HG02623 (cell line): ENCODE data around the gene MARS1.
A peak's percentile ranks its signal among the peaks of the same experiment; 100 is the strongest.
"Not testable (repeated sequence)": the region's sequence is repeated elsewhere in the genome, so short reads cannot be mapped to it uniquely, and the experiment has no call there.

Source experiments
- ATAC-seq: cut with Tn5 transposase; IDR thresholded peaks from one replicate; pipeline ENCODE4 v1.9.1; 2021; ENCODE audit warnings: moderate library complexity; ENCODE audit not compliant: unreplicated experiment

MARS1 gene

DNA sequence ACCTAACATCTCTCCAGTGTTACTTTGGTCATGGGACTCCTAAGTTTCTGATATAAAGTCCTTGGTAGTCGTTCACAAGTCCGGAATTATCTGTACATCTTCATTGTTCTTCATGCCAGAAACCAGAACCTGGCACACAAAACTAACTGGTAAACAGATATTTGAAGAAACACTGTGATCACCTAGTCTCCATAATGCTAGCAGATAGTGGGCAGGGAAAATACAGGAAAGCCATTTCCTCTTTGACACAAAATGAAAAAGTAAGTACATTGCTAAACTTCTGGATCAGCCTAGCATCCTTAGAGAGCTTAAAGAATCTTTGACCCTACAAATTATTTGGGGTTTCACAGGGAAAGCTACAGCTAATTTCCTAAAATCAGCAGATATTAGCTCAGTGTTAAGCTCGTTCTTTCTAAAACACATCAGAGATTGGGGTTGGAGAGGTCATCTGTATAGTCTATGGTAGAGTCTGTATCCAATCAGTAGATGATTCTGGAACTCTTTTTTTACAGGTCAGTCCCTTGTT, 27.6 kb downstream of the MARS1 start:
- ATAC-seq = no peak

- no peak for ATAC-seq
These were observed 28.2 kb downstream of the MARS1 start for GRCh38 chr12:57515934-57516541.

- ATAC-seq = no peak
These were observed 28.8 kb downstream of the MARS1 start for GRCh38 chr12:57516617-57517153.

GRCh38 chr12:57517187-57517586, 29.3 kb downstream of the MARS1 start:
- no peak for ATAC-seq

- ATAC-seq = not testable (repeated sequence)
These were observed 29.9 kb downstream of the MARS1 start for GRCh38 chr12:57517718-57518117.

DNA sequence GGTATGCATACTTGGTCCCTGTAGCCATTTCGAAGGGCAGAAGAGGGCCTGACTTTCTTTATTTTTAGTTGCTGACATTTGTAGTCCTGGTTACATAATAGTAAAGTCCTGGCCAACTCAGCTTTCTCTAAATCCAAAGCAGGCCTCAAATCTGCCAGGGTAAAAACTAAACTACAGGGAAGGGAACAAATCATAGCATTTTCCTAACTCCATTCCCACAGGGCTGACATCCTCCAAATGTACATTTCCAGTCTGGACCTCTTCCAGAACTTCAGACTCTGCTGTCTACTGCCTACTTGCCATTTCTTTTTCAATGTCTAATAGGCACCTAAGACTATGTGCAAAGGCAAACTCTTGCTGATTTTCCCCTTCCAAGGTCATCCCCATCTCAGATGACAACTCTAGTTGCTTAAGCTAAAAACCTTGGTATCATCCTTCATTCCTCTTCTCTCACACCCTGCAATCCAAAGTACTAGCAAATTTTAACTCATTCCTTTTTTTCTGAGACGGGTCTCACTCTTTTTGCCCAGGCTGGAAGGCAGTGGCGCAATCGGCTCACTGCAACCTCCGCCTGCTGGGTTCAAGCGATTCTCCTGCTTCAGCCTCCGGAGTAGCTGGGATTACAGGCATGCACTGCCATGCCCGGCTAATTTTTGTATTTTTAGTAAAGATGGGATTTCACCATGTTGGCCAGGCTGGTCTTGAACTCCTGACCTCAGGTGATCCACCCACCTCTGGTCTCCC, 30.5 kb downstream of the MARS1 start:
- ATAC-seq = no peak

- no peak for ATAC-seq
These were observed 31.3 kb downstream of the MARS1 start for GRCh38 chr12:57518920-57519795.

- ATAC-seq = no peak
These were observed 31.9 kb downstream of the MARS1 start for GRCh38 chr12:57519796-57520052.

- peak; percentile 60 for ATAC-seq
These were observed 32.4 kb downstream of the MARS1 start, which contains the start of gene DDIT3 for GRCh38 chr12:57520053-57520818. TSS of gene DDIT3 (minus strand) at chr12:57520514. CDS start at chr12:57517406, 3,108 bp downstream.

DNA sequence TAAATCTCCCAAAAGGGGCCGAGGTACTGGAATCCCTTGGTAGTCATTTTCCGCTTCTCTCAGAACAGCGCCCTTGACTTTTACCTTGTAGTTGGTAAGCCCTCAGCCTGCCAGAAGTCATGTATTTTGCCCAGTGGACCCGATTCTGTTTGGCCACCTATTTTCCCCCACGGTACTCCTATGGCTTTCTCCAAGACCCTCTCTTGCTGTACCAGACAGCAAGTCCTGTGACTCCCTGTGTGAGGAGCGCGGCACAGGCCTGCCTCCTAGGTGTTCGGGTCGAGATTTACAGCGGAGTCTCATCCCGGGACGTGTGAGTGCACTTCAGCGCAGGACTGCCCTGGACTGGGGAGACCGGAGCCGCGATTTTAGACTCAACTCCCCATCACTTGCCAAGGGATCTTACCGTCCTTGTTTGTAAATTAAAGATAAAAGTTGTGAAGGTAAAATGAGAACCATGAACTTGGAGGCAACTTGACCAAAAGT, 33.7 kb downstream of the MARS1 start:
- no peak for ATAC-seq

DNA sequence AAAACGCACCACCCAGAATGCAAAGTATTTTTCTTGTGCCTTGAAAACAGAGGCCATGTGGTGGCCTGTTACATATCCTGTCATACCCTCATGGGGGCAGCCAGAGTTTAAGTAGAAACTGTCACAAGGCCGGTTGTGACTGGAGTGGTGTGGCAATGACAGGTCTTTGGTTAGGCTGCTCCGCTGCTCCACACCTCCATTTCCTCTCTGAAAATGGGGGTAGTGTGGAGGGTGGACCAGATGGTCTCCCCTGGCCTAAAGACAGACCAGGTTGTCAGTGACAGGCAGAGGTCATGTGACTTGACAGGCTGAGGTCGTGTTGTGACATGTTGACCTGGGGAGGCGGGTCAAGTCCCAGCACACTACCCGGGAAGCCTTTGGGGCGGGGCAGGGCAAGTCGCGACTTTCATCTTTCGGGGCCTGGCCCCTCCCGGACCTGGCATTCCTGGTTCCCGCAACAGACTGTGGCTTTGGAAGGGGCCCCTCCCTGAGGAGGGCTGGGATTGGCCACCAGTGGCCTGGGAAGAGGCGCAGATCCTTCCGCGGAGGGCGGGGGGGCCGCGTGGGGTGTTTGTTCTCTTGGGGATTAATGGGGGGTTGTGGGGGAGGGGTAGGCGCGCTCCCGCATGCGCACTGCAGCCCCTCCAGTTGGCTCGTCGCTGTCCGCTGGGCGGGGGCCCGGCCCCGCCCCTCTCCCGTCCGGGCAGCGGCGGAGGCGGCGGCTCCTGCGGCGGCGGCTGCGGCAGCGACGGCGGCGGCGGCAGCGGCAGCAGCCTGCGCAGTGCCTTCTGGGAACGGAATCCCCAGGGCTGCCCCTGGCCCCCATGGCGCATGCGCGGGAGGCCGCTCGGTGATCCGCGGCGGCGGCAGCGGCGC, 34.4 kb downstream of the MARS1 start, which contains the start of gene MBD6:
MBD6 (plus strand) TSS at position 814 of the 876 bp plus-strand sequence. CDS start 1,480 bp downstream, outside the sequence.
- ATAC-seq = peak; percentile 35

GRCh38 chr12:57522887-57523705, 35.2 kb downstream of the MARS1 start:
- ATAC-seq = no peak

DNA sequence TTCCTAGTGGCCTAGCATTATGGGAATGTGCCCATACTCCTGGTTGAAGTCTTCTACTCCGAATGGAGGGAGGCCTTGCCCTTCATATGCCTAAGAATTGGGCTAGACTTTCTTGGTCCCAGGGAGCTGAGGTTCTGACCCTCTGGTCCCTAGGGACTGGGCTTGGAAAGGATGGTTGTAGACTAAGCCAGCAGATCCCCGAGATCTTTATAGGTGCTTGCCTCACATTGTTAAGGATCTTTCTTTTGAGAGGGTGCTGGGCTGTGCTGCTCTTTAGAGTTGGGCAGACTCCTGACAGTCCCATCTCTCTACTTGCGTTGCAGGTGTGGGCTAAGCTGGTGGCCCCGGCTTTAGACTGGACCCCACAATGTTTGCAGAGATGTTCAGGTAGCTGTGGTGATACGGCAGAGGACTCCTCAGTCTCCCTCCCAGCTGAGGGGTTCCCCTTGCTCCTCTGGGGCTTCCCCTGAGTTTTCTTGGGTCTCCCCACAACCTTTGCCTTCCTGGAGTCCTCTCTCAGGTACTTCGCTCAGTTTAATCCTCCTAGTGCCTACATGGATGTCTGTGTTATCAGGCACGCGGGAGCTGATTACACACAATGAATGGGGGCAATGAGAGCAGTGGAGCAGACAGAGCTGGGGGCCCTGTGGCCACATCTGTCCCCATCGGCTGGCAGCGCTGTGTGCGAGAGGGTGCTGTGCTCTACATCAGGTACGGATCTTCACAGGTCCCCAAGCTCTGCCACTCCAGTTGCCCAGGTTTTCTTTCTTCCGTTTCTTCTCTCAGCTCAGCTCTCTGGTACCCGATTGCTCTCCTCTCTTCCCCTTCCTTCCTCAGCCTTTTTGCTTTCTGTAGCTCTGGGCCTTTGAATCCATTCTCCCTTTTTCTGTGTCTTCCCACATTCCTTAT, 36.1 kb downstream of the MARS1 start:
- ATAC-seq = no peak

DNA sequence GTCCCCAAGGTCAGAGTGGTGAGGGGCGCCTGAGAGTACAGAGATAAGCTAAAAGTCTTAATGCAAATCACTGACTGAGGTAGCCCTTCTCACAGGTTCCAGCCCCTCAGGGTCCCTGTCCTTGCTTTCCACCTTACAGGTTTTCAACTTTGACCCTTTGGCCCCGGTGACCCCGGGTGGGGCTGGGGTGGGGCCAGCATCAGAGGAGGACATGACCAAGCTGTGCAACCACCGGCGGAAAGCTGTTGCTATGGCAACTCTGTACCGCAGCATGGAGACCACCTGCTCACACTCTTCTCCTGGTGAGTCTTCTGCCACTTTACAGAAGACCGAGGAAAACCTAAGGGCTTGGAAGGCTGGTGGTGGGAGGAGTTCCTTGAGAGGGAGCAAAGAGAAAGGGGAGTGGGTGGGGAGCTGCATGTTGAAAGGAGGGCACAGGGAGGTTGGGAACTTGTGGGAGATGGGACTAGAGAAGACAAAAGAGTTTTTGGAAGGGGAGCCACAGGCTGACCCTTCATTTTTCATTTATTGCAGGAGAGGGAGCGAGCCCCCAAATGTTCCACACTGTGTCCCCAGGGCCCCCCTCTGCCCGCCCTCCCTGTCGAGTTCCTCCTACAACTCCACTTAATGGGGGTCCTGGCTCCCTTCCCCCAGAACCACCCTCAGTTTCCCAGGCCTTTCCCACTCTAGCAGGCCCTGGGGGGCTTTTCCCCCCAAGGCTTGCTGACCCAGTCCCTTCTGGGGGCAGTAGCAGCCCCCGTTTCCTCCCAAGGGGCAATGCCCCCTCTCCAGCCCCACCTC, 37.1 kb downstream of the MARS1 start:
- no peak for ATAC-seq

DNA sequence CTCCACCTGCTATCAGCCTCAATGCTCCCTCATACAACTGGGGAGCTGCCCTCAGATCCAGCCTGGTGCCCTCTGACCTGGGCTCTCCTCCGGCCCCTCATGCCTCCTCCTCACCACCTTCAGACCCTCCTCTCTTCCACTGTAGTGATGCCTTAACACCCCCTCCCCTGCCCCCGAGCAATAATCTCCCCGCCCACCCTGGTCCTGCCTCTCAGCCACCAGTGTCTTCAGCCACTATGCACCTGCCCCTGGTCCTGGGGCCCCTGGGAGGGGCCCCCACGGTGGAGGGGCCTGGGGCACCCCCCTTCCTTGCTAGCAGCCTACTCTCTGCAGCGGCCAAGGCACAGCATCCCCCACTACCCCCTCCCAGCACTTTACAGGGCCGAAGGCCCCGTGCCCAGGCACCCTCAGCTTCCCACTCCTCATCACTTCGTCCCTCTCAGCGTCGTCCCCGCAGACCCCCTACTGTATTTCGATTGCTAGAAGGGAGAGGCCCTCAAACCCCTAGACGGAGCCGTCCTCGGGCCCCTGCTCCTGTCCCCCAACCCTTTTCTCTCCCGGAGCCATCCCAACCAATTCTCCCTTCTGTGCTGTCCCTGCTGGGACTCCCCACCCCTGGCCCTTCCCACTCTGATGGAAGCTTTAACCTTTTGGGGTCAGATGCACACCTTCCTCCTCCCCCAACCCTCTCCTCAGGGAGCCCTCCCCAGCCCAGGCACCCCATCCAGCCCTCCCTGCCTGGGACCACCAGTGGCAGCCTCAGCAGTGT, 37.9 kb downstream of the MARS1 start:
- no peak for ATAC-seq
